Germinal center (tissue), 1 donor: ENCODE results near the gene SPIN2A.
A peak's percentile ranks its signal among the peaks of the same experiment; 100 is the strongest.
"Not testable (repeated sequence)": the region's sequence is repeated elsewhere in the genome, so short reads cannot be mapped to it uniquely, and the experiment has no call there.

Experiments used
- DNase-seq: peaks from one replicate; pipeline ENCODE4 v3.0.0; 2012; ENCODE audit warnings: mixed read lengths, low spot score

SPIN2A gene

GRCh38 chrX:57137073-57137472 is at the start of gene SPIN2A:
SPIN2A (minus strand) TSS chrX:57137397; CDS start chrX:57136597, 800 bp downstream.
- not testable (repeated sequence) for DNase-seq

GRCh38 chrX:57178605-57179004 is 41.4 kb upstream of the SPIN2A start:
- no peak for DNase-seq

GRCh38 chrX:57177070-57177469 is 39.9 kb upstream of the SPIN2A start:
- DNase-seq: no peak

- no peak for DNase-seq
Measured at GRCh38 chrX:57172544-57172943, 35.3 kb upstream of the SPIN2A start.

GRCh38 chrX:57156397-57157049 is 19.3 kb upstream of the SPIN2A start:
- DNase-seq: no peak

- DNase-seq: no peak
Measured at GRCh38 chrX:57155171-57155570, 18.0 kb upstream of the SPIN2A start.

GRCh38 chrX:57152222-57152621 is 15.0 kb upstream of the SPIN2A start:
- DNase-seq: not testable (repeated sequence)

DNA sequence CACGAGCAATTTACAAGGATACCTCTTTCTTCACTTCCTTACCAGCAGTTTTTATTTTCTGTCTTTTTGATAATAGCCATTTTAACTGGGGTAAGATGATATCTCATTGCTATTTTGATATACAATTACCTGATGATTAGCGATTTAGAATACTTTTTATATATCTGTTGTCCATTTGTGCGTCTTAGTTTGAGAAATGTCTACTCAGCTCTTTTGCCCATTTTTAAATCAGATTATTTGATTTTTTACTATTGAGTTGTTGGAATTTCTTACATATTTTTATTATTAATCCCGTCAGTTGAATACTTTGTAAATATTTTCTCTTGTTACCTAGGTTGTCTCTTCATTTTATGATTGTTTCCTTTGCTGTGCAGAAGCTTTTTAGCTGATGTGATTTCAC is 1.5 kb upstream of the SPIN2A start:
- no peak for DNase-seq

DNA sequence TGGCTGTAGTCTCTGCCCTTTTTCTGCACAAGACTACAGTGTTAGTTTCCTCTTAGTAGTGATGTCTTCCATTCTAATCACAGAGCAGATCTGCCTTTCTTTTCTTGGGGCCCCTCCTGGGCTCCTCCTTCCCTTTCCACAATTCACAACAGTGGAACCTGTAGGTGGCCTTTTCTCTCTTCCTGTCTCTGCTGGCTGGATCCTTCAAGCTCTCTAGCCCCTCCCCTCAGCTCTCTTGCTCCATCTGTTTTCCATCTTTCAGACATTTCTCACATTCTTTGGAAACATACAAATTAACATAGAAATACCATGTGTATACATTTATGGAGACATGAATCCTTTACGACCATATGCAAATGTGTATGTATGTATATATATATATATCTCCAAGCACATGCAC is 304 bp upstream of the SPIN2A start:
- no peak for DNase-seq

DNA sequence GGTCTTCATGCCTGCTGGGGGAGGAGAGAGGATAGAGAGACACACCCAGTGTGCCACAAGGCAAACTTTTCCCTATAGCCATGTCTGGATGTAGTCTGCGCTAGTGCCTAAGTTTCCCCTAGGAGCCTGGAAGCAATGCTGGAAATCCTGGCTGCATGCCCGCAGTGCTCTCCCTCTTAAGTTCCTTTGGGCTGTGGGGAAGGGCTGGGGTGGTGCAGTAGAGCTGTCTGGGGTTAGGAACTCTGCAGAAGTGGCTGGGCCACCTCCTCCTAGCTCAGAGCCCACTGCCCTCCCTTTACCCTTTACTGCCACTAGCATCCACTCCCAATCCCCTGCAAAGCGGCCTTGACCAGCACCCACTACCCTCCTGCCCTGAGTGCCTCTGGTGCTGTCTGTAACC is 608 bp downstream of the SPIN2A start:
- not testable (repeated sequence) for DNase-seq

GRCh38 chrX:57135287-57135686 is 1.9 kb downstream of the SPIN2A start:
- DNase-seq: no peak

- DNase-seq: no peak
Measured at GRCh38 chrX:57134702-57135101, 2.5 kb downstream of the SPIN2A start.

GRCh38 chrX:57133706-57134105 is 3.5 kb downstream of the SPIN2A start:
- DNase-seq: no peak

DNA sequence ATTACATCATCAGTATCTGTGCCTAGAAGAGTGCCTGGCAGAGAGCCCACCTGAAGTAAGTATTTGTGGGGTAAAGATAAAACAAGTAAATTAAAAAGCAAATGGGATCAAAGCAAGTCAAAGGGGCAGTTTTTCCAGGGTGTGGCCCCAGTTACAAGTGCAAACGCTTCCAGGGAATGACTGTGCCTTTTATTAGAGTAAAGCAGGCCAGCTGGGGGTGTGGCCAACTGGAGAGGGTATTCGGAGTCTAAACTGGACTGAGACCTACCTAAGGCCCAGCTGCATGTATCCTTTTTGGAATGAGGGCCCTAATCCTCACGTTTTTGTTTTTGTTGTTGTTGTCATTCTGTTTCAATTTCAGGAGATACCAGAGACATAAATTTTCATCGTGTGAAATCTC is 3.9 kb downstream of the SPIN2A start:
- not testable (repeated sequence) for DNase-seq

DNA sequence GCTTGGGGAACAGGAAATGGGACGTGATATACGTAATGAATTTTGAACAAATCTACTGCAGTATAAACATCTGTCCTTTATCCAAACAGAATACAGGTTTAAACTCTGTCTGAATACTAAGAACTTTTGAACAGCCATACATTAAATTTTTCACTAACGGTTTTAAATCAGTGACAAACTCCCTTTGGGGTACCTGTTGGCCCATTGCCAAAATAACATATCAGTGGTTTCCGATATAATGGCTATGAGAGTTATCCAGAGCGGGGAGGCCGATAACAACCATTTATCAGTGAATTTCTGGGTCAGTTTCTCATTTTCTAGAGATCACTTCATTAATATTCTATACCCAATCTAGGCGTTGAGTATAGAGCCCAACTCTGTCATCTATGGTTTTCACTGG is 5.2 kb downstream of the SPIN2A start:
- no peak for DNase-seq

DNA sequence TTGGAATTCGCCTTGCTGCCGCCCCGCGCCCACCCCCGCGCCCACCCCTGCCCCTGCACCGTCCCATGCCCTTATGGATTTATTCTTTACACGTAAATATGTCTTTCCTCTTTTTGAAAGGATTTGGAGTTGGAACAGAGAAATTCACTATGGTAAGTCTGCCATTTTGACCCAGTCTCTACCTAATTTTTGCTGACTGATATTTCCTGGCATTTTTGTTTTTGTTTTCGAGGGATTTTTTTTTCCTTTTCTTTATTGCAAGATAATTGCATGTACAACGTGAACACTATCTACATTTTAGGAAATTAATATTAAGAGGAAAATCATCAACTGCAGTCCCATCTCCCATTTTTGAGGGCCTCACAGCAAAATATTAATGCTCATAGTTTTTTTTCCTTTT is 15.4 kb downstream of the SPIN2A start:
- DNase-seq: no peak

DNA sequence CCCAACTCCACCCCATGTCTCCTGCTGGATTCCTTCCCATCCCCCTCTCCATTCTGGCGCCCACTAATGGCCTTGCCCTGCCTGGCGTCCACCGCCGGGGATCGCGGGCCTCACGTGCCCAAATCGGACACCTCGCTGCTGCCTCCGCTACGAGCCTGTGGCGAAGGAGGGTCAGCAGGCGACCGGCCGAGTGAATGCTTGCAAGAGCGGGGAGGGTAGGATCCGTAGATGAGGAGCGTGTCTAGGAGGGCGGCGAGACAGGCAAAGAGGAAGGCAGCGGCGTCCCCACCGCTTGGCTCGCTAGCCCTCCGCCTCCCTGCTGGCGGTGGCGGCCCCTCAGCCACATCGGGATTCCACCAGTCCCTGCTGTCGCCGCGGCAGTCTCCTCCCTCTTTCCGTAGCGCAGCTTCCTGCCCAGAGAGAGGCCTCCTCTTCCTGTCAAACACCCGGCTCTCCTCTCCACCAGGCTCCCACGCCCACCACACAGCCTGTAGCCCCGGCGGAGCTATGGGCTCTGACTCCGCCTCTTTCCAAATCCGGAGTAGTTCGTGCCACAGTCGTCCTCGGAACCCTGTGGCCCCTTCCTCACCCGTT is 15.9 kb downstream of the SPIN2A start, which contains the start of gene SPIN2B:
TSS of gene SPIN2B (minus strand) at position 387 of the 594 bp plus-strand sequence.
- DNase-seq: peak; percentile 83

- not testable (repeated sequence) for DNase-seq
Measured at GRCh38 chrX:57120619-57121161, 16.5 kb downstream of the SPIN2A start.

GRCh38 chrX:57119416-57119815 is 17.8 kb downstream of the SPIN2A start:
- no peak for DNase-seq

DNA sequence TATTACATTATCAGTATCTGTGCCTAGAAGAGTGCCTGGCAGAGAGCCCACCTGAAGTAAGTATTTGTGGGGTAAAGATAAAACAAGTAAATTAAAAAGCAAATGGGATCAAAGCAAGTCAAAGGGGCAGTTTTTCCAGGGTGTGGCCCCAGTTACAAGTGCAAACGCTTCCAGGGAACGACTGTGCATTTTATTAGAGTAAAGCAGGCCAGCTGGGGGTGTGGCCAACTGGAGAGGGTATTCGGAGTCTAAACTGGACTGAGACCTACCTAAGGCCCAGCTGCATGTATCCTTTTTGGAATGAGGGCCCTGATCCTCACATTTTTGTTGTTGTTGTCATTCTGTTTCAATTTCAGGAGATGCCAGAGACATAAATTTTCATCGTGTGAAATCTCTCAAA is 19.6 kb downstream of the SPIN2A start:
- DNase-seq: not testable (repeated sequence)

DNA sequence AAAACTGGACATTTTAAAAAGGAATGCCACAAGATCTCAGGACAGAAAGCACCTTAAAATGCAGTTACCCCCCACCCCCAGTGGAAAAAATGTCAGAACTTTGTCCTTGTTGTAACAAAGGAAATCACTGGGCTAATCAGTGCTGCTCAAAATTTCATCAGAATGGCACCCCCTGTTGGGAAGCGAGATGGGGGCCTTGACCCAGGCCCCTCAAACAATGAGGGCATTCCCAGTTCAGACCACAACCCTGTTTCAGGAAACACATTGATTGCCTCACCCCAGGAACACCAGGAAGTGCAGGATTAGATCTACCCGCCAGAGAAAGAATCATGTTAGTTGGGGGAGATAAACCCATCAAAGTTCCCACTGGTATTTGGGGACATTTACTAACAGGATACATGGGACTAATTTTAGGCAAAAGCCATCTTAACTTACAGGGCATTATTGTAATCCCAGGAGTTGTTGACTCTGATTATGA is 32.2 kb downstream of the SPIN2A start:
- DNase-seq: no peak

DNA sequence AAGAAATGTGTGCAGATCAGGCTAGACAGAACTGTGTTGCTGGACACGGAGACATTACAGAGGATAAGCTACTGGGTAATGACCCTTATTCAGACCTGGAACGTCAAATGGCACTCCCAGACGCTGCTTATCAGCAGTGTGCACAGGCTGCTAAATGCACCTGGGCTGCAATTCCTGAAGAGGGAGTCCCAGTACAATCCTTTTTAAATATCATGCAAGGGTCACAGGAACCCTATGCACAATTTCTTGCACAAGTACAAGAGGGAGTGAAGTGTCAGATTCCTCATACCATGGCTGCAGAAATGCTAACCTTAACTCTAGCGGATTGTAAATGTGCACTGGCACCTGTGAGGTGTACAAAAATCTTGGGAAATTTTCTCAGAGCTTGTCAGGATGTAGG is 32.8 kb downstream of the SPIN2A start:
- DNase-seq: no peak

GRCh38 chrX:57103489-57103888 is 33.7 kb downstream of the SPIN2A start:
- DNase-seq: no peak
